ENCODE results near the gene ATP2C2. TPM values are rescaled to one million over a fixed set of nuclear protein-coding genes. Genes with fewer than 3 reads are reported as not detected.

The ATP2C2 gene, protein sequence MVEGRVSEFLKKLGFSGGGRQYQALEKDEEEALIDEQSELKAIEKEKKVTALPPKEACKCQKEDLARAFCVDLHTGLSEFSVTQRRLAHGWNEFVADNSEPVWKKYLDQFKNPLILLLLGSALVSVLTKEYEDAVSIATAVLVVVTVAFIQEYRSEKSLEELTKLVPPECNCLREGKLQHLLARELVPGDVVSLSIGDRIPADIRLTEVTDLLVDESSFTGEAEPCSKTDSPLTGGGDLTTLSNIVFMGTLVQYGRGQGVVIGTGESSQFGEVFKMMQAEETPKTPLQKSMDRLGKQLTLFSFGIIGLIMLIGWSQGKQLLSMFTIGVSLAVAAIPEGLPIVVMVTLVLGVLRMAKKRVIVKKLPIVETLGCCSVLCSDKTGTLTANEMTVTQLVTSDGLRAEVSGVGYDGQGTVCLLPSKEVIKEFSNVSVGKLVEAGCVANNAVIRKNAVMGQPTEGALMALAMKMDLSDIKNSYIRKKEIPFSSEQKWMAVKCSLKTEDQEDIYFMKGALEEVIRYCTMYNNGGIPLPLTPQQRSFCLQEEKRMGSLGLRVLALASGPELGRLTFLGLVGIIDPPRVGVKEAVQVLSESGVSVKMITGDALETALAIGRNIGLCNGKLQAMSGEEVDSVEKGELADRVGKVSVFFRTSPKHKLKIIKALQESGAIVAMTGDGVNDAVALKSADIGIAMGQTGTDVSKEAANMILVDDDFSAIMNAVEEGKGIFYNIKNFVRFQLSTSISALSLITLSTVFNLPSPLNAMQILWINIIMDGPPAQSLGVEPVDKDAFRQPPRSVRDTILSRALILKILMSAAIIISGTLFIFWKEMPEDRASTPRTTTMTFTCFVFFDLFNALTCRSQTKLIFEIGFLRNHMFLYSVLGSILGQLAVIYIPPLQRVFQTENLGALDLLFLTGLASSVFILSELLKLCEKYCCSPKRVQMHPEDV
- total RNA-seq, result 100 to 1,000 TPM in 2 of 6 donors, 10 to 100 TPM in 4; 36.6 to 153 (median 61.5) TPM

DNA sequence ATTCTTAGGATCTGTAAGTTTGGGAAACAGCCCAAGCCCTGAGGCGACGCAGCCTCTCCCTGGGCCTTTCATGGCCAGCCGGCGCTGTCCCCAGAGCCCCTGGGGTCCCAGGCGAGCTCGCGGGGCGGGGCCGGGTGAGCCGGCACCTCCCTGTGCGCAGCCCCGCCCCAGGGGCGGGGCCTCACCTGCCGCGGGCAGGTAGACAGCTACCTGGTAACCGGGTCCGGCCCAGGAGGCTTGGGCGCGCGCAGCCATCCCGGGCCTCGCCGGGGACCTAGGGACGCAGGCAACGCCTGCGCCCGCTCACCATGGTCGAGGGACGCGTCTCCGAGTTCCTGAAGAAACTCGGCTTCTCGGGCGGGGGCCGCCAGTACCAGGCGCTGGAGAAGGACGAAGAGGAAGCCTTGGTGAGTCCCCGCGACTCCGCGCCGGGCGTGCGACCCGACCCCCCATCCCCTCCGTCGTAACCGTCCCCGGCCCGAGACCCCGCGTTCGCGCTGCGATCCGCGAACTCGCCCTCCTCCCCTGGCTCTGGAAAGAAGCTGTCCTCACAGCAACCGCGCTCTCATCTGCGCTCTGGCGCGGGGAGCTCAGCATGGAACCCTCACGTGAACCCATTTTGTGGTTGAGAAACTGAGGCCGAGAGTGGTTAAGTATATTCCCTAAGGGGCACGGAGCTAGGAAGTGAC, at the start of gene ATP2C2:
TSS of gene ATP2C2 (plus strand) at position 231 of the 689 bp plus-strand sequence. CDS start at position 309, 78 bp downstream.
- peak in 3 of 4 donors; percentile 31 to 86 (median 34) for TF ChIP-seq POLR2A (IDR thresholded peaks at IDR 0.05)
- TF ChIP-seq, protein P1, sequence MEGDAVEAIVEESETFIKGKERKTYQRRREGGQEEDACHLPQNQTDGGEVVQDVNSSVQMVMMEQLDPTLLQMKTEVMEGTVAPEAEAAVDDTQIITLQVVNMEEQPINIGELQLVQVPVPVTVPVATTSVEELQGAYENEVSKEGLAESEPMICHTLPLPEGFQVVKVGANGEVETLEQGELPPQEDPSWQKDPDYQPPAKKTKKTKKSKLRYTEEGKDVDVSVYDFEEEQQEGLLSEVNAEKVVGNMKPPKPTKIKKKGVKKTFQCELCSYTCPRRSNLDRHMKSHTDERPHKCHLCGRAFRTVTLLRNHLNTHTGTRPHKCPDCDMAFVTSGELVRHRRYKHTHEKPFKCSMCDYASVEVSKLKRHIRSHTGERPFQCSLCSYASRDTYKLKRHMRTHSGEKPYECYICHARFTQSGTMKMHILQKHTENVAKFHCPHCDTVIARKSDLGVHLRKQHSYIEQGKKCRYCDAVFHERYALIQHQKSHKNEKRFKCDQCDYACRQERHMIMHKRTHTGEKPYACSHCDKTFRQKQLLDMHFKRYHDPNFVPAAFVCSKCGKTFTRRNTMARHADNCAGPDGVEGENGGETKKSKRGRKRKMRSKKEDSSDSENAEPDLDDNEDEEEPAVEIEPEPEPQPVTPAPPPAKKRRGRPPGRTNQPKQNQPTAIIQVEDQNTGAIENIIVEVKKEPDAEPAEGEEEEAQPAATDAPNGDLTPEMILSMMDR (IDR thresholded peaks at IDR 0.05), result peak in 1 of 6 experiments; percentile 5
- no peak for TF ChIP-seq EP300 (IDR thresholded peaks at IDR 0.05)
- peak in 1 of 2 donors; percentile 36 for TF ChIP-seq POLR2AphosphoS5 (IDR thresholded peaks at IDR 0.05)
- H3K36me3 ChIP-seq, result no peaks in the 10 kb centered on the region
- peak within 1 kb of the TSS; percentile 32 to 82 (median 76) for H3K27ac ChIP-seq
- WGBS, 2 donors, result 5 to 8% methylated on average over 8 to 31 of the region's 66 CpGs
- ATAC-seq (ENCODE audit: low FRiP score in 2 of 2) (peak; percentile 80 to 91), DNase-seq (peak; percentile 88 to 94)
- peaks cover 0 to 6% (median 0%) of the 10 kb centered on the region in 4 donors for H3K27me3 ChIP-seq
- H3K9me3 ChIP-seq, result no peaks in the 10 kb centered on the region
- H3K4me3 ChIP-seq, result peak within 1 kb of the TSS in 3 of 4 donors; percentile 48 to 60 (median 58)
- peaks cover 0 to 26% (median 20%) of the 10 kb centered on the region in 4 donors for H3K4me1 ChIP-seq

DNA sequence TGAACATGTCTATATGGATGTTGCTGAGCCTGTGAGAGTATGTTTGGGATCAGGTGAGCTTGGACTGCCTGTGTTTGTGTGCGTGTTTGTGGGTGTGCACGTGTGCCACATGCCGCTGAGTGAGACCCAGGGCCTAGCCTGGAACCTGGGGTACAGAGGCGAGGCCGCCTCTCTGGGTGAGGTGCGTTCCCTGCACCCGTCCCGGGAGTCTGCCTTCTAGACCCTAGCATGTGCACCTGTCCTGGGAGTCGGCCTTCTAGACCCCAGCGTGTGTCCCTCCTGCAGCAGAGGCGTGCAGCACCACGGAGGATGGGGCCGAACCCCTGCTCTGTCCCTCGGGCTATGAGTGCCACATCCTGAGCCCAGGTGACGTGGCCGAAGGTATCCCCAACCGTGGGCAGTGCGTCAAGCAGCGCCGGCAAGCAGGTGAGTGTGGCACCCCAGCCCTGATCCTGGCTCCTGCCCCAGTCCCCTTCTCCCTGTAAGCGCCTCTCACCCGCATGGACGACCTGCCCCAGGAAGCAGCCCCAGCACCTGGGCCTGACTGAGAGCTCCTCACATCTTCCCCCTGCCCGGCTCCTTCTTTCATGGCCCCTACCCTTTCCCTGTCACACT, 49.1 kb upstream of the ATP2C2 start:
- TF ChIP-seq POLR2AphosphoS5 (IDR thresholded peaks at IDR 0.05) (no peak), POLR2A (IDR thresholded peaks at IDR 0.05) (no peak), EP300 (IDR thresholded peaks at IDR 0.05) (no peak)
- TF ChIP-seq, protein P1 (IDR thresholded peaks at IDR 0.05), result no peak
- Histone ChIP-seq H3K4me3 (no peak overlapping the region), H3K27me3 (no peaks in the 10 kb centered on the region), H3K9me3 (peaks cover 0 to 6% (median 0%) of the 10 kb centered on the region in 4 donors), H3K4me1 (no peaks in the 10 kb centered on the region), H3K27ac (no peak overlapping the region), H3K36me3 (no peaks in the 10 kb centered on the region)
- ATAC-seq (ENCODE audit: low FRiP score in 2 of 2) (no peak), DNase-seq (peak in 1 of 2 donors; percentile 68)
- 96 to 98% methylated on average over 12 to 24 of the region's 24 CpGs for WGBS, 2 donors

DNA sequence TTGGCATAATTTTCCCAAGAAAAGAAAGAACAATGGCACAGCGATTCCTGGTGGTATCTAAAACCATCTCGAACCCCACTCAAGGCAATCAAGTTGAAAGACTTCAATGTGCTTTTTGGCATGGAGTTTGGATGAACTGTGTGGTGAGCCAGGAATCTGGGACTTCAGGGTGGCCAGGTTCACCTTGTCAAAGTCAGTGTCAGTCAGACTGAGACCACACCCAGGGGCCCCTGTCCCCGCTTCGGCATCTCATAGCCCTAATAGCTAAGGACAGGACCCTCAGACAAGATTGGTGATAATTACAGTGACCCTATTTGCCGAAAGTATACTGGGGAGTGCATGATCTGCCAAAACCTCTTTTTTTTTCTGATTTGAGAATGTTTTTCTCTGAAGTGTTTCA, 47.8 kb upstream of the ATP2C2 start:
- WGBS, 2 donors, result 87 to 93% methylated on average over 5 of the region's 5 CpGs
- Histone ChIP-seq H3K9me3 (peaks cover 0 to 6% (median 0%) of the 10 kb centered on the region in 4 donors), H3K4me3 (no peak overlapping the region), H3K36me3 (no peaks in the 10 kb centered on the region), H3K27ac (no peak overlapping the region), H3K4me1 (no peaks in the 10 kb centered on the region), H3K27me3 (no peaks in the 10 kb centered on the region)
- TF ChIP-seq, protein P1 (IDR thresholded peaks at IDR 0.05), result no peak
- TF ChIP-seq POLR2A (IDR thresholded peaks at IDR 0.05), result no peak
- TF ChIP-seq EP300 (IDR thresholded peaks at IDR 0.05), result no peak
- no peak for TF ChIP-seq POLR2AphosphoS5 (IDR thresholded peaks at IDR 0.05)
- ATAC-seq (ENCODE audit: low FRiP score in 2 of 2), result no peak
- DNase-seq, result no peak

DNA sequence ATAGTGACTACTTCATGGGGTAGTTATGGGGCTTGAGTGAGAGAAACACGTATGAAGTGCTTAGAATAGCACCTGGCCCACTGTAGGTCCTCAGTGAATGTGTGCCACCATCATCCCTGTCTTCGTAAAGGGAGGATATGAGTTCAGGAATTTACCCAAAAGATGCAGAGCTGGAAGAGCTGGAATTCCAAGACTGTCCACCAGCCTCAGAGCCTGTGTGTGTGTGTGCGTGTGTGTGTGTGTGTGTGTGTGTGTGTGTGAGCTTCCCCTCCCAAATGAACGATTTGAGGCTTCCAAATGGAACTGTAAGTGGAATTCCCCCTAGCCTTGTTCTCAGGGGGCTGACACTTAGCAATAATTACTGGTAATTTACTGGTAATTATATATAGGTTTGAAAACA, 46.4 kb upstream of the ATP2C2 start:
- WGBS, 2 donors, result 55 to 64% methylated on average over 4 of the region's 4 CpGs
- peaks cover 0 to 6% (median 0%) of the 10 kb centered on the region in 4 donors for H3K9me3 ChIP-seq
- no peaks in the 10 kb centered on the region for H3K27me3 ChIP-seq
- H3K27ac ChIP-seq, result no peak overlapping the region
- TF ChIP-seq EP300 (IDR thresholded peaks at IDR 0.05) (no peak), POLR2AphosphoS5 (IDR thresholded peaks at IDR 0.05) (no peak)
- TF ChIP-seq, protein P1 (IDR thresholded peaks at IDR 0.05), result no peak
- H3K4me3 ChIP-seq, result no peak overlapping the region
- no peak for DNase-seq
- no peak for ATAC-seq (ENCODE audit: low FRiP score in 2 of 2)
- no peaks in the 10 kb centered on the region for H3K4me1 ChIP-seq
- H3K36me3 ChIP-seq, result peaks cover 0 to 6% (median 0%) of the 10 kb centered on the region in 4 donors
